ENCODE results near the gene WBP2. TPM values are rescaled to one million over a fixed set of nuclear protein-coding genes. Genes with fewer than 3 reads are reported as not detected.
"Not testable (repeated sequence)": the region's sequence is repeated elsewhere in the genome, so short reads cannot be mapped to it uniquely, and the experiment has no call there.

The WBP2 gene
- polyA plus RNA-seq, 3 donors = 62.4 to 93.3 (median 67.9) TPM

- intact Hi-C loops (cut with micrococcal nuclease) = no loop called here
- no peak overlapping the region for H3K4me2 ChIP-seq (replicated peaks; ENCODE audit: extremely low read depth, low read length, poor library complexity, severe bottlenecking)
- H3K9me3 ChIP-seq (replicated peaks in 1 of 2; ENCODE audit: control insufficient read depth in 1 of 2, insufficient read depth in 1 of 2, low read length in 2 of 2) = no peaks in the 10 kb centered on the region
- H3K27ac Mint-ChIP-seq = no peak overlapping the region
- H3K36me3 ChIP-seq (replicated peaks in 1 of 2; ENCODE audit: control insufficient read depth in 1 of 2, insufficient read depth in 2 of 2, low read length in 2 of 2) = no peaks in the 10 kb centered on the region
- H2AFZ ChIP-seq (ENCODE audit: insufficient read depth, low read depth, low read length, poor library complexity, severe bottlenecking) = no peak overlapping the region
- peaks cover 0 to 10% (median 4%) of the 10 kb centered on the region in 7 donors for H3K9me3 Mint-ChIP-seq
- no peaks in the 10 kb centered on the region for H3K79me2 ChIP-seq (ENCODE audit: insufficient read depth, low read length)
- H3K27ac ChIP-seq (ENCODE audit: low read depth in 1 of 2, low read length in 2 of 2) = no peak overlapping the region
- 95% methylated on average over 6 of the region's 11 CpGs for WGBS (ENCODE audit: insufficient coverage)
- DNase-seq = no peak
- peak overlapping the region in 1 of 2 donors; percentile 15 for H3K4me3 Mint-ChIP-seq
- H3K4me1 Mint-ChIP-seq = peaks cover 23% of the 10 kb centered on the region
- H3K4me3 ChIP-seq (replicated peaks in 1 of 3; ENCODE audit: low read depth in 2 of 3, low read length in 3 of 3) = no peak overlapping the region
- H3K4me1 ChIP-seq (ENCODE audit: control insufficient read depth in 1 of 2, insufficient read depth in 2 of 2, low read length in 2 of 2) = peaks cover 24 to 34% of the 10 kb centered on the region in 2 donors
- peaks cover 2 to 6% of the 10 kb centered on the region in 2 donors for H3K36me3 Mint-ChIP-seq
- H3K9ac ChIP-seq (ENCODE audit: insufficient read depth, low read length, poor library complexity, severe bottlenecking) = no peak overlapping the region
- H4K20me1 ChIP-seq (ENCODE audit: insufficient read depth, low read length) = no peaks in the 10 kb centered on the region
- H3K27me3 Mint-ChIP-seq (ENCODE audit: low read depth in 3 of 3) = peaks cover 28 to 38% (median 29%) of the 10 kb centered on the region in 3 donors
- no peak for TF ChIP-seq CTCF (IDR thresholded peaks at IDR 0.05)
- H3K27me3 ChIP-seq (ENCODE audit: control insufficient read depth in 2 of 2, insufficient read depth in 2 of 2, low read length in 2 of 2) = peaks cover 9 to 27% of the 10 kb centered on the region in 2 donors
These were observed 18.6 kb upstream of the WBP2 start for GRCh38 chr17:75873587-75874322.

- no peaks in the 10 kb centered on the region for H3K36me3 ChIP-seq (replicated peaks in 1 of 2; ENCODE audit: control insufficient read depth in 1 of 2, insufficient read depth in 2 of 2, low read length in 2 of 2)
- Mint-ChIP-seq H3K27me3 (ENCODE audit: low read depth in 3 of 3) (peaks cover 25 to 33% (median 26%) of the 10 kb centered on the region in 3 donors), H3K27ac (no peak overlapping the region), H3K9me3 (peaks cover 0 to 6% (median 3%) of the 10 kb centered on the region in 7 donors), H3K4me3 (no peak overlapping the region), H3K4me1 (peaks cover 19% of the 10 kb centered on the region), H3K36me3 (peaks cover 2 to 6% of the 10 kb centered on the region in 2 donors)
- no peaks in the 10 kb centered on the region for H3K79me2 ChIP-seq (ENCODE audit: insufficient read depth, low read length)
- intact Hi-C loops (cut with micrococcal nuclease) = no loop called here
- H3K4me1 ChIP-seq (ENCODE audit: control insufficient read depth in 1 of 2, insufficient read depth in 2 of 2, low read length in 2 of 2) = peaks cover 21 to 23% of the 10 kb centered on the region in 2 donors
- no peaks in the 10 kb centered on the region for H4K20me1 ChIP-seq (ENCODE audit: insufficient read depth, low read length)
- no peak overlapping the region for H3K27ac ChIP-seq (ENCODE audit: low read depth in 1 of 2, low read length in 2 of 2)
- H3K9ac ChIP-seq (ENCODE audit: insufficient read depth, low read length, poor library complexity, severe bottlenecking) = no peak overlapping the region
- H3K9me3 ChIP-seq (replicated peaks in 1 of 2; ENCODE audit: control insufficient read depth in 1 of 2, insufficient read depth in 1 of 2, low read length in 2 of 2) = no peaks in the 10 kb centered on the region
- H2AFZ ChIP-seq (ENCODE audit: insufficient read depth, low read depth, low read length, poor library complexity, severe bottlenecking) = no peak overlapping the region
- peaks cover 7 to 24% of the 10 kb centered on the region in 2 donors for H3K27me3 ChIP-seq (ENCODE audit: control insufficient read depth in 2 of 2, insufficient read depth in 2 of 2, low read length in 2 of 2)
- no peak for DNase-seq
- H3K4me3 ChIP-seq (replicated peaks in 1 of 3; ENCODE audit: low read depth in 2 of 3, low read length in 3 of 3) = no peak overlapping the region
- 67% methylated on average over 8 of the region's 13 CpGs for WGBS (ENCODE audit: insufficient coverage)
- H3K4me2 ChIP-seq (replicated peaks; ENCODE audit: extremely low read depth, low read length, poor library complexity, severe bottlenecking) = no peak overlapping the region
- TF ChIP-seq CTCF (IDR thresholded peaks at IDR 0.05) = no peak
These were observed 17.6 kb upstream of the WBP2 start for GRCh38 chr17:75872434-75873351.

- H3K4me3 Mint-ChIP-seq; H3K27ac ChIP-seq (ENCODE audit: low read depth in 1 of 2, low read length in 2 of 2); H3K9me3 ChIP-seq (replicated peaks in 1 of 2; ENCODE audit: control insufficient read depth in 1 of 2, insufficient read depth in 1 of 2, low read length in 2 of 2); H3K4me3 ChIP-seq (replicated peaks in 1 of 3; ENCODE audit: low read depth in 2 of 3, low read length in 3 of 3); H2AFZ ChIP-seq (ENCODE audit: insufficient read depth, low read depth, low read length, poor library complexity, severe bottlenecking); H4K20me1 ChIP-seq (ENCODE audit: insufficient read depth, low read length); H3K9ac ChIP-seq (ENCODE audit: insufficient read depth, low read length, poor library complexity, severe bottlenecking); H3K4me1 Mint-ChIP-seq; DNase-seq; H3K36me3 Mint-ChIP-seq; H3K4me2 ChIP-seq (replicated peaks; ENCODE audit: extremely low read depth, low read length, poor library complexity, severe bottlenecking); H3K9me3 Mint-ChIP-seq; H3K79me2 ChIP-seq (ENCODE audit: insufficient read depth, low read length); H3K27me3 Mint-ChIP-seq (ENCODE audit: low read depth in 3 of 3); H3K27me3 ChIP-seq (ENCODE audit: control insufficient read depth in 2 of 2, insufficient read depth in 2 of 2, low read length in 2 of 2); H3K4me1 ChIP-seq (ENCODE audit: control insufficient read depth in 1 of 2, insufficient read depth in 2 of 2, low read length in 2 of 2); H3K36me3 ChIP-seq (replicated peaks in 1 of 2; ENCODE audit: control insufficient read depth in 1 of 2, insufficient read depth in 2 of 2, low read length in 2 of 2); intact Hi-C loops (cut with micrococcal nuclease): not testable (repeated sequence)
- peak overlapping the region in 1 of 7 donors; percentile 46 for H3K27ac Mint-ChIP-seq
- 97% methylated on average over 5 of the region's 10 CpGs for WGBS (ENCODE audit: insufficient coverage)
These were observed 15.1 kb upstream of the WBP2 start for GRCh38 chr17:75870228-75870627.

Data from CD14-positive monocyte (primary cell).